ENCODE measurements around the gene CADPS2.

CADPS2 gene

DNA sequence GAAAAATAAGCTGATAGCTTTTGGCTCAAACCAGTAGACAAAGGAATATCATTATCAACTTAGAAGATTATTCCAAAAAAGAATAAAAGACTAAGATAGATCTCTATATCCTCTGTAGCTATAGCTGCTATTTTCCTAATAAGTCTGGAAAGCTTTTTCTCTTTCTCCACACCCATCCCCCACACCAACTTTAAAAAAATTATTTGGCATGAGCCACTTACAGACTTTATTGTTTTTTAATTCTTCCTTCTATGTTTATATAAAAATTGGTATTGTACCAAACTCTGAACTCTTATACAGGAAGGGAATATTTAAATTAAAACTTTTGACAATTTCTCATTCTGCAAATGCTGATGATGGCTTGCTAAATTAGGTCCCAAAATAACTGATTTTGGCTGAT is 330.0 kb downstream of the CADPS2 start:
- TF ChIP-seq ESRRG (CRISPR knock-in tag; IDR thresholded peaks at IDR 0.05) (no peak), GLIS3 (CRISPR knock-in tag; IDR thresholded peaks at IDR 0.05) (no peak), TCF4 (CRISPR knock-in tag; IDR thresholded peaks at IDR 0.05; ENCODE audit: borderline replicate concordance) (no peak), ZNF565 (CRISPR knock-in tag; conservative IDR thresholded peaks at IDR 0.05; ENCODE audit: low read depth) (no peak), RARB (CRISPR knock-in tag; IDR thresholded peaks at IDR 0.05) (no peak), ZFP3 (CRISPR knock-in tag; IDR thresholded peaks at IDR 0.05) (no peak), PPARA (CRISPR knock-in tag; IDR thresholded peaks at IDR 0.05; ENCODE audit: borderline replicate concordance) (no peak), ZC3H10 (CRISPR knock-in tag; IDR thresholded peaks at IDR 0.05) (no peak), TOX (CRISPR knock-in tag; IDR thresholded peaks at IDR 0.05; ENCODE audit: borderline replicate concordance) (no peak), CSDC2 (CRISPR knock-in tag; IDR thresholded peaks at IDR 0.05) (no peak), ISL1 (CRISPR knock-in tag; IDR thresholded peaks at IDR 0.05) (no peak), ZNF70 (CRISPR knock-in tag; IDR thresholded peaks at IDR 0.05) (no peak), ZFP30 (CRISPR knock-in tag; IDR thresholded peaks at IDR 0.05) (no peak), OSR1 (CRISPR knock-in tag; IDR thresholded peaks at IDR 0.05) (no peak), ZNF8 (CRISPR knock-in tag; IDR thresholded peaks at IDR 0.05) (no peak)
- TF ChIP-seq, protein P1, sequence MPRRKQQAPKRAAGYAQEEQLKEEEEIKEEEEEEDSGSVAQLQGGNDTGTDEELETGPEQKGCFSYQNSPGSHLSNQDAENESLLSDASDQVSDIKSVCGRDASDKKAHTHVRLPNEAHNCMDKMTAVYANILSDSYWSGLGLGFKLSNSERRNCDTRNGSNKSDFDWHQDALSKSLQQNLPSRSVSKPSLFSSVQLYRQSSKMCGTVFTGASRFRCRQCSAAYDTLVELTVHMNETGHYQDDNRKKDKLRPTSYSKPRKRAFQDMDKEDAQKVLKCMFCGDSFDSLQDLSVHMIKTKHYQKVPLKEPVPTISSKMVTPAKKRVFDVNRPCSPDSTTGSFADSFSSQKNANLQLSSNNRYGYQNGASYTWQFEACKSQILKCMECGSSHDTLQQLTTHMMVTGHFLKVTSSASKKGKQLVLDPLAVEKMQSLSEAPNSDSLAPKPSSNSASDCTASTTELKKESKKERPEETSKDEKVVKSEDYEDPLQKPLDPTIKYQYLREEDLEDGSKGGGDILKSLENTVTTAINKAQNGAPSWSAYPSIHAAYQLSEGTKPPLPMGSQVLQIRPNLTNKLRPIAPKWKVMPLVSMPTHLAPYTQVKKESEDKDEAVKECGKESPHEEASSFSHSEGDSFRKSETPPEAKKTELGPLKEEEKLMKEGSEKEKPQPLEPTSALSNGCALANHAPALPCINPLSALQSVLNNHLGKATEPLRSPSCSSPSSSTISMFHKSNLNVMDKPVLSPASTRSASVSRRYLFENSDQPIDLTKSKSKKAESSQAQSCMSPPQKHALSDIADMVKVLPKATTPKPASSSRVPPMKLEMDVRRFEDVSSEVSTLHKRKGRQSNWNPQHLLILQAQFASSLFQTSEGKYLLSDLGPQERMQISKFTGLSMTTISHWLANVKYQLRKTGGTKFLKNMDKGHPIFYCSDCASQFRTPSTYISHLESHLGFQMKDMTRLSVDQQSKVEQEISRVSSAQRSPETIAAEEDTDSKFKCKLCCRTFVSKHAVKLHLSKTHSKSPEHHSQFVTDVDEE (CRISPR knock-in tag; IDR thresholded peaks at IDR 0.05): no peak
- TF ChIP-seq, protein P2, sequence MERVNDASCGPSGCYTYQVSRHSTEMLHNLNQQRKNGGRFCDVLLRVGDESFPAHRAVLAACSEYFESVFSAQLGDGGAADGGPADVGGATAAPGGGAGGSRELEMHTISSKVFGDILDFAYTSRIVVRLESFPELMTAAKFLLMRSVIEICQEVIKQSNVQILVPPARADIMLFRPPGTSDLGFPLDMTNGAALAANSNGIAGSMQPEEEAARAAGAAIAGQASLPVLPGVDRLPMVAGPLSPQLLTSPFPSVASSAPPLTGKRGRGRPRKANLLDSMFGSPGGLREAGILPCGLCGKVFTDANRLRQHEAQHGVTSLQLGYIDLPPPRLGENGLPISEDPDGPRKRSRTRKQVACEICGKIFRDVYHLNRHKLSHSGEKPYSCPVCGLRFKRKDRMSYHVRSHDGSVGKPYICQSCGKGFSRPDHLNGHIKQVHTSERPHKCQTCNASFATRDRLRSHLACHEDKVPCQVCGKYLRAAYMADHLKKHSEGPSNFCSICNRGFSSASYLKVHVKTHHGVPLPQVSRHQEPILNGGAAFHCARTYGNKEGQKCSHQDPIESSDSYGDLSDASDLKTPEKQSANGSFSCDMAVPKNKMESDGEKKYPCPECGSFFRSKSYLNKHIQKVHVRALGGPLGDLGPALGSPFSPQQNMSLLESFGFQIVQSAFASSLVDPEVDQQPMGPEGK (CRISPR knock-in tag; IDR thresholded peaks at IDR 0.05; ENCODE audit: borderline replicate concordance): no peak
- TF ChIP-seq, protein P3, sequence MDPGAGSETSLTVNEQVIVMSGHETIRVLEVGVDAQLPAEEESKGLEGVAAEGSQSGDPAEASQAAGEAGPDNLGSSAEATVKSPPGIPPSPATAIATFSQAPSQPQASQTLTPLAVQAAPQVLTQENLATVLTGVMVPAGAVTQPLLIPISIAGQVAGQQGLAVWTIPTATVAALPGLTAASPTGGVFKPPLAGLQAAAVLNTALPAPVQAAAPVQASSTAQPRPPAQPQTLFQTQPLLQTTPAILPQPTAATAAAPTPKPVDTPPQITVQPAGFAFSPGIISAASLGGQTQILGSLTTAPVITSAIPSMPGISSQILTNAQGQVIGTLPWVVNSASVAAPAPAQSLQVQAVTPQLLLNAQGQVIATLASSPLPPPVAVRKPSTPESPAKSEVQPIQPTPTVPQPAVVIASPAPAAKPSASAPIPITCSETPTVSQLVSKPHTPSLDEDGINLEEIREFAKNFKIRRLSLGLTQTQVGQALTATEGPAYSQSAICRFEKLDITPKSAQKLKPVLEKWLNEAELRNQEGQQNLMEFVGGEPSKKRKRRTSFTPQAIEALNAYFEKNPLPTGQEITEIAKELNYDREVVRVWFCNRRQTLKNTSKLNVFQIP (CRISPR knock-in tag; IDR thresholded peaks at IDR 0.05; ENCODE audit: borderline replicate concordance, low read depth): no peak
- TF ChIP-seq, protein P4, sequence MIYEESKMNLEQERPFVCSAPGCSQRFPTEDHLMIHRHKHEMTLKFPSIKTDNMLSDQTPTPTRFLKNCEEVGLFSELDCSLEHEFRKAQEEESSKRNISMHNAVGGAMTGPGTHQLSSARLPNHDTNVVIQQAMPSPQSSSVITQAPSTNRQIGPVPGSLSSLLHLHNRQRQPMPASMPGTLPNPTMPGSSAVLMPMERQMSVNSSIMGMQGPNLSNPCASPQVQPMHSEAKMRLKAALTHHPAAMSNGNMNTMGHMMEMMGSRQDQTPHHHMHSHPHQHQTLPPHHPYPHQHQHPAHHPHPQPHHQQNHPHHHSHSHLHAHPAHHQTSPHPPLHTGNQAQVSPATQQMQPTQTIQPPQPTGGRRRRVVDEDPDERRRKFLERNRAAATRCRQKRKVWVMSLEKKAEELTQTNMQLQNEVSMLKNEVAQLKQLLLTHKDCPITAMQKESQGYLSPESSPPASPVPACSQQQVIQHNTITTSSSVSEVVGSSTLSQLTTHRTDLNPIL (CRISPR knock-in tag; IDR thresholded peaks at IDR 0.05; ENCODE audit: low read depth): no peak
- ATAC-seq: no peak

DNA sequence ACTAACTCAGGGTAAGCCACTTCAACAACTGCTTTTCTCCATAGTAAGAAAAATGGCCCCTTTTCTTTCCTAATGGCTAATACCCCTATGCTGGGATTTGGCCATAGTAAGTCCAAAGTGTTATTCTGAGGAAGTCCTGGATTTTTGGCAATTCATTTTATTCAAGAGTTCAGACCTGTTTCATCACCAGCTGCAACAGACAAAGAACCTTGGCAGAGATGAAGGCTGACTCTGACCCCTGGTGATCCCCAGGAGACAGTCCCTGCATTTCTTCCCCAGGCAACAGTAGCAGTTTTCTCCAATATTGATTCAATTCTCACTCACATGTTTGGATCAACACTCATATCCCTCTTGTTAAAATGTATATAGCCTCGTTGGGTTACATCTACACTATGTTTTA is 332.5 kb downstream of the CADPS2 start:
- no peak for ATAC-seq

More for the DNA sequence above, 332.5 kb downstream of the CADPS2 start:
- TF ChIP-seq ZNF565 (CRISPR knock-in tag; conservative IDR thresholded peaks at IDR 0.05; ENCODE audit: low read depth) (no peak), ISL1 (CRISPR knock-in tag; IDR thresholded peaks at IDR 0.05) (no peak), SNAI2 (CRISPR knock-in tag; IDR thresholded peaks at IDR 0.05) (no peak), ZFP30 (CRISPR knock-in tag; IDR thresholded peaks at IDR 0.05) (no peak), ESRRG (CRISPR knock-in tag; IDR thresholded peaks at IDR 0.05) (no peak), ZC3H10 (CRISPR knock-in tag; IDR thresholded peaks at IDR 0.05) (no peak), PPARA (CRISPR knock-in tag; IDR thresholded peaks at IDR 0.05; ENCODE audit: borderline replicate concordance) (no peak), TOX (CRISPR knock-in tag; IDR thresholded peaks at IDR 0.05; ENCODE audit: borderline replicate concordance) (no peak), BACH2 (CRISPR knock-in tag; IDR thresholded peaks at IDR 0.05; ENCODE audit: borderline replicate concordance) (no peak), ZNF70 (CRISPR knock-in tag; IDR thresholded peaks at IDR 0.05) (no peak), ZFP3 (CRISPR knock-in tag; IDR thresholded peaks at IDR 0.05) (no peak), CSDC2 (CRISPR knock-in tag; IDR thresholded peaks at IDR 0.05) (no peak), ARNTL (CRISPR knock-in tag; IDR thresholded peaks at IDR 0.05; ENCODE audit: borderline replicate concordance, low read depth) (no peak)
- TF ChIP-seq, protein P4 (CRISPR knock-in tag; IDR thresholded peaks at IDR 0.05; ENCODE audit: low read depth): no peak
- TF ChIP-seq, protein P3 (CRISPR knock-in tag; IDR thresholded peaks at IDR 0.05; ENCODE audit: borderline replicate concordance, low read depth): no peak
- TF ChIP-seq, protein P2 (CRISPR knock-in tag; IDR thresholded peaks at IDR 0.05; ENCODE audit: borderline replicate concordance): no peak
- TF ChIP-seq, protein P5, sequence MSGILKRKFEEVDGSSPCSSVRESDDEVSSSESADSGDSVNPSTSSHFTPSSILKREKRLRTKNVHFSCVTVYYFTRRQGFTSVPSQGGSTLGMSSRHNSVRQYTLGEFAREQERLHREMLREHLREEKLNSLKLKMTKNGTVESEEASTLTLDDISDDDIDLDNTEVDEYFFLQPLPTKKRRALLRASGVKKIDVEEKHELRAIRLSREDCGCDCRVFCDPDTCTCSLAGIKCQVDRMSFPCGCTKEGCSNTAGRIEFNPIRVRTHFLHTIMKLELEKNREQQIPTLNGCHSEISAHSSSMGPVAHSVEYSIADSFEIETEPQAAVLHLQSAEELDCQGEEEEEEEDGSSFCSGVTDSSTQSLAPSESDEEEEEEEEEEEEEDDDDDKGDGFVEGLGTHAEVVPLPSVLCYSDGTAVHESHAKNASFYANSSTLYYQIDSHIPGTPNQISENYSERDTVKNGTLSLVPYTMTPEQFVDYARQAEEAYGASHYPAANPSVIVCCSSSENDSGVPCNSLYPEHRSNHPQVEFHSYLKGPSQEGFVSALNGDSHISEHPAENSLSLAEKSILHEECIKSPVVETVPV (CRISPR knock-in tag; IDR thresholded peaks at IDR 0.05): no peak

Data from SK-N-SH treated with all-trans-retinoic acid at 6 μM for 48 hours (cell line).